B cell (primary cell): ENCODE data around the gene SP9. TPM values are rescaled to one million over a fixed set of nuclear protein-coding genes. Genes with fewer than 3 reads are reported as not detected.

Experiments used
- ATAC-seq: fragments of 200-7000 bp; cut with Tn5 transposase; one replicate; pipeline ENCODE4 v1.10.0; 2021; ENCODE audit warnings: low read depth, mild to moderate bottlenecking, moderate number of reproducible peaks, moderate library complexity
- CTCF ChIA-PET: fragments of 350-600 bp; sonication (Branson Sonifier 250); formaldehyde crosslinking; loops from one replicate; lab custom pipeline; 2021; ENCODE audit warnings: antibody characterized with exemption, inconsistent platforms; lab: Charles Lee
- POLR2A ChIA-PET: fragments of 350-600 bp; sonication (Branson Sonifier 250); formaldehyde crosslinking; loops from one replicate; lab custom pipeline; 2021; ENCODE audit warnings: antibody characterized with exemption; lab: Charles Lee
- DNase-seq: peaks from one replicate; pipeline ENCODE4 v3.0.0; 2013
- H2AFZ ChIP-seq: 2 replicates; pipeline ENCODE4 v1.6.1; 2012; ENCODE audit warnings: mild to moderate bottlenecking, low read depth, low read length; ENCODE audit not compliant: insufficient read depth, poor library complexity, severe bottlenecking
- H3K27ac ChIP-seq, 2 donors: 1 replicate in 1 of 2; 2 replicates in 1 of 2; pipeline ENCODE4 v1.5.1; 2012 to 2013; ENCODE audit warnings: low read length in 2 of 2, mild to moderate bottlenecking in 2 of 2, moderate library complexity in 1 of 2
- H3K27me3 ChIP-seq, 4 experiments: fragments of 200-600 bp in 1 of 4; sonication (generic) in 1 of 4; replicated peaks in 1 of 4; 1 replicate in 2 of 4; 2 replicates in 2 of 4; pipeline versions ENCODE4 v1.6.1 to v1.7.0; 2013 to 2016; ENCODE audit warnings: low read length in 3 of 4, mild to moderate bottlenecking in 2 of 4, mixed read lengths in 1 of 4, moderate library complexity in 1 of 4; ENCODE audit not compliant: insufficient read depth in 4 of 4, control insufficient read depth in 3 of 4; ENCODE audit errors: control extremely low read depth in 1 of 4
- H3K36me3 ChIP-seq, 2 experiments: replicated peaks in 1 of 2; 1 replicate in 1 of 2; 2 replicates in 1 of 2; pipeline versions ENCODE4 v1.6.1 to v1.7.1; 2013; ENCODE audit warnings: low read length in 1 of 2; ENCODE audit not compliant: insufficient read depth in 2 of 2, control insufficient read depth in 1 of 2; ENCODE audit errors: control extremely low read depth in 1 of 2, extremely low read depth in 1 of 2
- H3K4me1 ChIP-seq, 2 donors: fragments of 200-600 bp in 1 of 2; sonication (generic) in 1 of 2; 1 replicate in 1 of 2; 2 replicates in 1 of 2; pipeline versions ENCODE4 v1.5.1 to v1.6.1; 2013 to 2017; ENCODE audit warnings: low read length in 2 of 2; ENCODE audit not compliant: control insufficient read depth in 2 of 2, insufficient read depth in 2 of 2
- H3K4me2 ChIP-seq: replicated peaks from 2 replicates; pipeline ENCODE3; 2012; ENCODE audit warnings: mild to moderate bottlenecking, low read depth, low read length; ENCODE audit not compliant: poor library complexity, severe bottlenecking
- H3K4me3 ChIP-seq, 5 experiments: fragments of 200-600 bp in 1 of 5; sonication (generic) in 1 of 5; 1 replicate in 3 of 5; 2 replicates in 2 of 5; pipeline versions ENCODE4 v1.5.1 to v1.7.0; 2011 to 2016; ENCODE audit warnings: low read length in 4 of 5, mild to moderate bottlenecking in 4 of 5, low read depth in 2 of 5, control low read depth in 1 of 5, moderate library complexity in 1 of 5; ENCODE audit not compliant: insufficient read depth in 1 of 5; ENCODE audit errors: control extremely low read depth in 1 of 5, extremely low read depth in 1 of 5
- H3K79me2 ChIP-seq: fragments of 200-600 bp; sonication (generic); one replicate; pipeline ENCODE4 v1.6.0; 2016; ENCODE audit warnings: low read length; ENCODE audit not compliant: control insufficient read depth, insufficient read depth
- H3K9ac ChIP-seq: fragments of 200-600 bp; sonication (generic); 2 replicates; pipeline ENCODE4 v1.6.1; 2017; ENCODE audit warnings: mild to moderate bottlenecking, low read length, moderate library complexity
- H3K9me3 ChIP-seq, 3 donors: one replicate each; pipeline versions ENCODE4 v1.6.1 to v1.7.1; 2013; ENCODE audit warnings: low read length in 2 of 3; ENCODE audit not compliant: control insufficient read depth in 2 of 3, insufficient read depth in 1 of 3; ENCODE audit errors: control extremely low read depth in 1 of 3
- H4K20me1 ChIP-seq: 2 replicates; pipeline ENCODE4 v1.6.0; 2012; ENCODE audit warnings: mild to moderate bottlenecking, low read length; ENCODE audit not compliant: insufficient read depth, control insufficient read depth, poor library complexity, severe bottlenecking
- H3K27ac Mint-ChIP-seq: one replicate; pipeline ENCODE4 v1.8.0; 2021; ENCODE audit warnings: mixed read lengths
- H3K27me3 Mint-ChIP-seq: one replicate; pipeline ENCODE4 v1.8.0; 2021; ENCODE audit warnings: mixed read lengths
- H3K4me1 Mint-ChIP-seq: one replicate; pipeline ENCODE4 v1.8.0; 2021; ENCODE audit warnings: mixed read lengths
- H3K4me3 Mint-ChIP-seq: one replicate; pipeline ENCODE4 v1.8.0; 2021; ENCODE audit warnings: mixed read lengths
- H3K9me3 Mint-ChIP-seq: one replicate; pipeline ENCODE4 v1.8.0; 2022; ENCODE audit warnings: mixed read lengths; ENCODE audit not compliant: insufficient read depth
- EZH2 ChIP-seq: IDR thresholded peaks from 2 replicates; pipeline ENCODE4 v1.6.1; 2012; ENCODE audit warnings: borderline replicate concordance, low read depth, mild to moderate bottlenecking, moderate library complexity, low read length; ENCODE audit not compliant: insufficient read depth, poor library complexity, severe bottlenecking
- WGBS: methylation state at CpG from one replicate; pipeline ENCODE4 v1.1.5; 2013; ENCODE audit warnings: missing lambda C conversion rate; ENCODE audit not compliant: insufficient coverage; 5-methylcytosine and 5-hydroxymethylcytosine counted together
- intact Hi-C: fragments of 100-400 bp; cut with micrococcal nuclease; formaldehyde crosslinking; loops from one replicate; pipeline ENCODE4 v1.10.0; 2022
- polyA plus RNA-seq: library from polyadenylated mRNA; depleted of rRNA; stranded (reverse); fragments of >200 nt; gene quantifications from 2 replicates; pipeline ENCODE4 v1.2.3, GENCODE V29; 2012
- total RNA-seq, 2 donors: library from RNA; stranded (reverse); fragments of 120-200 nt in 1 of 2; gene quantifications; 1 replicate in 1 of 2; 2 replicates in 1 of 2; pipeline versions ENCODE4 v1.2.3 to v1.2.4, GENCODE V29; 2013 to 2022
- TF ChIP-seq, protein P1 (sequence below): fragments of 200-600 bp; IDR thresholded peaks from one replicate; pipeline ENCODE4 v1.8.0; 2022; ENCODE audit warnings: antibody characterized with exemption, mild to moderate bottlenecking

The SP9 gene
- total and polyA plus RNA-seq, 2 donors (not counting 1 experiment from before 2014, with no cell fraction given): not detected

DNA sequence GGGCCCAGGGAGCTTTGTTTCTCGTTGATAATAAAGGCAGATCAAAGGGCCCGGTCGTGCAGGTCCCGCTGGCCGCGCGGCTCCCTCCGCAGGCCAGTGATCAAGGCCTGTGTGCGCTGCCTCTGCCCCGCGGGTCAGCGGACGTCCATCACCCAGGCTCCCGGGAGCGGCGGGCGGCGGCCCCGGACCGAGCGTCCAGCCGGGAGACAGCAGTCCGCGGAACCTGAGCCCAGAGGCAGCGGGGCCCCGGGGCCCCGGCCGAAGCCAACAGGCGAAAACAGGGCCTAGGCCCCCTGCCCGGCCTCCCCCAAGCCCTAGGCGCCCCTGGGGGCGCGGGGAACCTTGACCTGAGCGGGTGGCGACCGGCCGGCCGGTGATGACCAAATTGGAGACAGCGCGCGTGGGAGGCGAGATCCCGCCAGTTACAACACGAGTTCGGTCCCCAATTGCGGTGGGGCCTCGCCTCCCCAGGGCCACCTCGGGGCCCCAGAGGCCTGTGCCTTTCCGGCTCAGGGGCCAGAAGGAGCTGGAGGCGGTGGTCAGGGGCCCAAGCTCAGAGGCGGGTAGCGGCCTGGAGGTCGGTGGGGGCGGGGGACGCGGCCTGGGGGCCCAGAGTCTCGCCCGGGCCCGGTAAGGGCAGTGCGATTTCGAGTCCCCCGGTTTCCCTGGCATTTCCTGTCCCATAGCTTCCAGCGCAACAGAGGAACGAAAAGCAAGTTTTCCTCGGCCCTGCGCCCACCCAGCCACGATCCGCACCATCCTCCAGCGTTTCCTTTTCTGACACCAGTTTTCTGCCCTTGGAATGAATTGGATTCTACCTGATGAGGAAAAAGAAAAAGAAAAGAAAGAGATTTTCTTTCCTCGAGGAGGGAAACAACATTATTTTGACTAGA, 5.9 kb downstream of the SP9 start:
- Histone ChIP-seq H3K9me3 (peaks cover 1 to 56% (median 5%) of the 10 kb centered on the region in 3 donors), H3K4me1 (peaks cover 62 to 79% of the 10 kb centered on the region in 2 donors), H3K4me3 (no peak overlapping the region), H2AFZ (no peak overlapping the region), H3K9ac (no peak overlapping the region), H3K27me3 (peaks cover 1 to 86% (median 72%) of the 10 kb centered on the region in 4 experiments), H4K20me1 (peaks cover 25% of the 10 kb centered on the region), H3K79me2 (no peaks in the 10 kb centered on the region), H3K36me3 (no peaks in the 10 kb centered on the region), H3K27ac (no peak overlapping the region), H3K4me2 (peak overlapping the region; percentile 45)
- intact Hi-C loops: loop anchor here (1.0 to 10.0 kb wide), 11 partner anchors 9 to 1533 kb away; partner anchors contain the start of gene CDCA7
- TF ChIP-seq EZH2: peak; percentile 53
- TF ChIP-seq, protein P1, sequence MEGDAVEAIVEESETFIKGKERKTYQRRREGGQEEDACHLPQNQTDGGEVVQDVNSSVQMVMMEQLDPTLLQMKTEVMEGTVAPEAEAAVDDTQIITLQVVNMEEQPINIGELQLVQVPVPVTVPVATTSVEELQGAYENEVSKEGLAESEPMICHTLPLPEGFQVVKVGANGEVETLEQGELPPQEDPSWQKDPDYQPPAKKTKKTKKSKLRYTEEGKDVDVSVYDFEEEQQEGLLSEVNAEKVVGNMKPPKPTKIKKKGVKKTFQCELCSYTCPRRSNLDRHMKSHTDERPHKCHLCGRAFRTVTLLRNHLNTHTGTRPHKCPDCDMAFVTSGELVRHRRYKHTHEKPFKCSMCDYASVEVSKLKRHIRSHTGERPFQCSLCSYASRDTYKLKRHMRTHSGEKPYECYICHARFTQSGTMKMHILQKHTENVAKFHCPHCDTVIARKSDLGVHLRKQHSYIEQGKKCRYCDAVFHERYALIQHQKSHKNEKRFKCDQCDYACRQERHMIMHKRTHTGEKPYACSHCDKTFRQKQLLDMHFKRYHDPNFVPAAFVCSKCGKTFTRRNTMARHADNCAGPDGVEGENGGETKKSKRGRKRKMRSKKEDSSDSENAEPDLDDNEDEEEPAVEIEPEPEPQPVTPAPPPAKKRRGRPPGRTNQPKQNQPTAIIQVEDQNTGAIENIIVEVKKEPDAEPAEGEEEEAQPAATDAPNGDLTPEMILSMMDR: no peak
- DNase-seq (peak; percentile 45), ATAC-seq (no peak)
- peak overlapping the region; percentile 56 for H3K27ac Mint-ChIP-seq
- 12% methylated on average over 64 of the region's 70 CpGs for WGBS
- H3K4me1 Mint-ChIP-seq: peaks cover 39% of the 10 kb centered on the region
- H3K9me3 Mint-ChIP-seq: no peaks in the 10 kb centered on the region
- peaks cover 56% of the 10 kb centered on the region for H3K27me3 Mint-ChIP-seq
- CTCF ChIA-PET: interaction anchor here (0.7 to 7.2 kb wide), 36 partner anchors 8 to 1314 kb away, joined by 3 to 151 read pairs (median 4); partner anchors contain the start of genes OLA1 and SCRN3
- POLR2A ChIA-PET: interaction anchor here (0.6 kb wide), 1 partner anchor 1159 kb away, joined by 4 read pairs; no protein-coding TSS in a partner anchor
- peak overlapping the region; percentile 26 for H3K4me3 Mint-ChIP-seq
